ENCODE data around the gene USP38.
"Not testable (repeated sequence)": the region's sequence is repeated elsewhere in the genome, so short reads cannot be mapped to it uniquely, and the experiment has no call there.

USP38 gene

GRCh38 chr4:143184503-143185252 is at the start of gene USP38:
Gene USP38 (plus strand): TSS chr4:143184917. CDS start chr4:143185451, 534 bp downstream.
- no peak for FAIRE-seq

- no peak for FAIRE-seq
These were observed 49.4 kb upstream of the USP38 start for GRCh38 chr4:143135358-143135757.

- FAIRE-seq: no peak
These were observed 44.0 kb upstream of the USP38 start for GRCh38 chr4:143140696-143141095.

- no peak for FAIRE-seq
These were observed 36.2 kb upstream of the USP38 start for GRCh38 chr4:143148521-143148920.

- FAIRE-seq: no peak
These were observed 27.9 kb upstream of the USP38 start for GRCh38 chr4:143156853-143157252.

GRCh38 chr4:143163614-143164013 is 21.1 kb upstream of the USP38 start:
- no peak for FAIRE-seq

GRCh38 chr4:143166722-143167121 is 18.0 kb upstream of the USP38 start:
- not testable (repeated sequence) for FAIRE-seq

- no peak for FAIRE-seq
These were observed 5.8 kb upstream of the USP38 start for GRCh38 chr4:143178923-143179322.

- FAIRE-seq: no peak
These were observed 1.1 kb upstream of the USP38 start for GRCh38 chr4:143183513-143184216.

- FAIRE-seq: no peak
These were observed 557 bp upstream of the USP38 start for GRCh38 chr4:143184217-143184502.

GRCh38 chr4:143185253-143186107 is 763 bp downstream of the USP38 start:
- FAIRE-seq: no peak

GRCh38 chr4:143186212-143186611 is 1.5 kb downstream of the USP38 start:
- no peak for FAIRE-seq

- FAIRE-seq: no peak
These were observed 1.9 kb downstream of the USP38 start for GRCh38 chr4:143186649-143187048.

GRCh38 chr4:143188136-143189088 is 3.7 kb downstream of the USP38 start:
- no peak for FAIRE-seq

GRCh38 chr4:143189528-143189927 is 4.8 kb downstream of the USP38 start:
- FAIRE-seq: no peak

GRCh38 chr4:143195581-143195980 is 10.9 kb downstream of the USP38 start:
- FAIRE-seq: no peak

- no peak for FAIRE-seq
These were observed 11.6 kb downstream of the USP38 start for GRCh38 chr4:143196323-143196722.

GRCh38 chr4:143199503-143199902 is 14.8 kb downstream of the USP38 start:
- no peak for FAIRE-seq

GRCh38 chr4:143202824-143203223 is 18.1 kb downstream of the USP38 start:
- no peak for FAIRE-seq

GRCh38 chr4:143203577-143203976 is 18.9 kb downstream of the USP38 start:
- no peak for FAIRE-seq

- no peak for FAIRE-seq
These were observed 22.8 kb downstream of the USP38 start for GRCh38 chr4:143207555-143207954.

- FAIRE-seq: no peak
These were observed 27.8 kb downstream of the USP38 start for GRCh38 chr4:143212566-143212965.

- no peak for FAIRE-seq
These were observed 31.2 kb downstream of the USP38 start for GRCh38 chr4:143215873-143216272.
